Stimulated activated CD4-positive, alpha-beta T cell treated with anti-CD3 and anti-CD28 coated beads, Interleukin-4, amount 100 ng/mL, for 48 hours (primary cell): Measurements from ENCODE around the gene ERC2.

Experiments used
- DNase-seq, 2 donors: peaks; one replicate each; pipeline ENCODE4 v3.0.0-alpha.2; 2020; ENCODE audit warnings: low read depth in 2 of 2

The ERC2 gene

DNA sequence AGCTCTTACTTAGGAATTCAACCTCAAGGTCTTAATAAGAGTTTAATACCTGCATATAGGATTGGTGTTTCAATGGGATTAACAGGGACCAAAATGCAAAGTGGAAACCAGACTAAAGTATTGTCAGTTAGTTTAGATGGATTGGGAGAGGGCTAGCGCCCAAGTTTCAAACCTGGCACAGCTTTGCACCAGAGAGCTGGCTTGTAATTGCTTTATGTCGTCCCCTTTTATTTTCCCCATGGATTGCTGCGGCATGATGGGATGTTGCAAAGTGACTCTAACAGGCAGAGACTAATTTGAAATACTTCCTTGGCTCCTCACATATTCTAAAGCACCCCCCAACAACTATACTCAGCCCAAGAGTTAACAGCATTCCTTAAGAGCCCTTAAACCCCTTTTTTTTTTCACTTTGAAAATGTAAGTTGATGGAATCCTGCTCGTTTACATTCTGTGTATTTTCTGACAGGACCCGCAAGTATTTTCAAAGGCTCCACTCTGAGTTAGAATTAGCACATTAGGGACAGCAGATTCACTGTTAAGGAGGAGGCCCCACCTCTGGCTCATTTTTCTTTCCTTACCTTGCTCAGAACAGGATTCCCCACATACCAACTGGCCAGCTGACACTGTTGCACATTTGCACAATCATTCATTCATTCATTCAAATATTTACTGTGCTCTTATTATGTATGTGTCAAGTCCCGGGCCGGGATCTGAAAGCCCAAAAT, 214.2 kb downstream of the ERC2 start:
- DNase-seq, result no peak

DNA sequence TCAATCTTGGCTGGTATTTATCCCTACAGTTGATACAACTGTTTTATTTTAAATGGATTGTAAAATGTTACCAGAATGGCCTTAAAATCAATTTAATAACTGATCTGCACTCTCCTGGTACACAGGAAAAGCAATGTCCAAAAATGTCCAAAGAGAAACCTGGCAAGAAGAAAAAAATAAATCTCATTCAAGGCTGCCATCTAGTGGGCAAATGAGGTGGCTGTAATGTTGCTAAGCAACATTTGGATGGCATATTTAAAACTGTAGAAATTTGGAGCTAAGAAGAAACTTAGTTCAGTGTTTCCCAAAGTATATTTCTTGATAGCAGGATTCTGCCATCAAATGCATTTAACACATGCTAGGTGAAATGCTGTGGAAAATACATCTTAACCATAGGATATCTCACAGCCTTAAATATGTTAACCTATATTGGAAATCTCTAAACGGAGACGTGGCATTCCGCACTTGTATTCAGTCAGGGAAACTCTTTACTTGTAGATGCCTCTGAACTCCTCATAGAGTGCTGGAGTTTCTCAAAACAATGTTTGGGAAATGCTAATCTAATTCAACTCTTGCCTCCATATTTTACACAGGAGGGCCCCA, 216.8 kb downstream of the ERC2 start:
- DNase-seq, result peak in 1 of 2 donors; percentile 1

DNA sequence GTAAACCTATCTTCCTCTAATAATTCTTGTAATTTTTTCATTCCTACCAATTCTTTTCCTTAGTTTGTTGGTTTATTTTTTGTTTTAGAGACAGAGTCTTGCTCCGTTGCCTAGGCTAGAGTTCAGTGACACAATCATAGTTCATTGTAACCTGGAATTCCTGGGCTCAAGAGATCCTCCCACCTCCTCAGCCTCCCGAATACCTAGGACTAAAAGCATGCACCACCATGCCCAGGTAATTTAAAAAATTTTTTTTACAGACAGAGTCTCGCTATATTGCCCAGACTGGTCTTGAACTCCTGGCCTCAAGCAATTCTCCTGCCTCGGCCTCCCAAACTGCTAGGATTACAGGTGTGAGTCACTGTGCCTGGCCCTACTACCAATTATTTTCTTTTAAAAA, 220.2 kb downstream of the ERC2 start:
- no peak for DNase-seq

DNA sequence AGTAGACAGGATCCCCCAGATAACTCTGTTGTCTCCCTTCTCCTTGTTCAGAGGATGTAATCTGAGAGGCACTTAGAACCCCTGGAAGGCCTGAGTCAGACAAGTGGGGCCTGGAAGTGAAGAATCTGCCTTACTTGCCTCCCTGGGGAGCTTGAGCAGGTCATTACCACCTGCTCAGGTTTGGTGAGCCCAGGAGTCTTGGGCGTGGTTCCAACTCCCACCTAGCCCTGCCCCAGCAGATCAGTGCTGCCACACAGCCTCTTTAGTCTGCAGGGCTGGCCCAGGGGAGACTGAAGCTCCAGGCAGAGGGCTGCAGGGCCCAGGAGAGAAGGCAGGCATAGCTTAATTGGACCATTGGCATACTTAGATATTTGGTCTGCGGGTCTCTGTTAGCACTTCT, 230.0 kb downstream of the ERC2 start:
- DNase-seq, result no peak

DNA sequence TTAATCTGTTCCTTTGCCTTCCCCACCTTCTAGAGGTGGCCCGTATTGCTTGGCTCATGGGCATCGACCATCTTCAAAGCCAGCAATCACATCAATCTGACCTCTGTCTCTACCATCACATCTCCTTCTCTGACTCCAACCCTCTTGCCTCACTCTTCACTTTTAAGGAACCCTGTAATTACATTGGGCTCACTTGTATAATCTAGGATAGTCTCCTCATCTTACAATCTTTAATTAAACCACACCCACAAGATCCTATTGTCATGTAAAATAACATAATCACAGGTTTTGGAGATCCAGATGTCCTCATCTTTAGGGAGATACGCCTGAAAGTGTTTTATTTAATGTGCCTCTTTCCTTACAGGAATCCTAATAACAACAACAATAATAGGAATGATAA, 234.5 kb downstream of the ERC2 start:
- DNase-seq, result no peak

DNA sequence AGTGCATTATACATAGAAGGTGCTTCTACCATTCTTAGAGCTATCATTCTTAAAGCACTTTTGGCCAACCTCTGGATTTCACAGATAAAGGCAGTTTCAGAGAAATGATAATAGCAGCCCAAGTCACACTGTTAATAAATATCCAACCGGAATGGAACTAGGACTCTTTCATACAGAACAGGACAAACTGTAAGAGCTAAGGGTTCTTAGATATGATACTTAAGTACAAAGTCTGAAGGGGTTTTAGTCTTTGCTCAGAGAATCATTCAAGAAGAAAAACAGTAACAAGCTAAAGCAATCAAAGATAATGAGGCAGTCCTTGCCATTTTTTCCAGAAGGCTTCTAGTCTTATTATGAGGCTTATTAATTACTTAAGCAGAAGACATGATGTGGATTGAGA, 239.0 kb downstream of the ERC2 start:
- DNase-seq, result no peak

DNA sequence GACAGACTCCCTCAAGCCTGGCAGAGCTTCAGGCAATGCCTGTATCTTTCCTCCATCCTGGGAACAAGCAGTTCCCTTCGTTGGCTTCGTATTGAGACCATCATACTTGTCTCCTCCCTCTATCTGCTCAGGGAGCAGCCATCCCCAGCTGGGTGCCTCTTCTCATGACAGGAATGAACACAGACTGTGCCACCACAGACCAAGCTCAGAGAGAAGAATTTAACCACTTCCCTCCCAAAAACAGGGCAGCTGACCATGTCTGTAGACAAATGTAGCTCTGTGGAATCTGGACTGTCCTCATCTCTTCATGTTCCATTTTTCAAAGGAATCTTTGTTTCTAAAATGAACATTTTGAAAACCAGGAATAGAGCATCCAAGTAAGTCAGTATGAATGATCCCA, 245.4 kb downstream of the ERC2 start:
- DNase-seq, result no peak

DNA sequence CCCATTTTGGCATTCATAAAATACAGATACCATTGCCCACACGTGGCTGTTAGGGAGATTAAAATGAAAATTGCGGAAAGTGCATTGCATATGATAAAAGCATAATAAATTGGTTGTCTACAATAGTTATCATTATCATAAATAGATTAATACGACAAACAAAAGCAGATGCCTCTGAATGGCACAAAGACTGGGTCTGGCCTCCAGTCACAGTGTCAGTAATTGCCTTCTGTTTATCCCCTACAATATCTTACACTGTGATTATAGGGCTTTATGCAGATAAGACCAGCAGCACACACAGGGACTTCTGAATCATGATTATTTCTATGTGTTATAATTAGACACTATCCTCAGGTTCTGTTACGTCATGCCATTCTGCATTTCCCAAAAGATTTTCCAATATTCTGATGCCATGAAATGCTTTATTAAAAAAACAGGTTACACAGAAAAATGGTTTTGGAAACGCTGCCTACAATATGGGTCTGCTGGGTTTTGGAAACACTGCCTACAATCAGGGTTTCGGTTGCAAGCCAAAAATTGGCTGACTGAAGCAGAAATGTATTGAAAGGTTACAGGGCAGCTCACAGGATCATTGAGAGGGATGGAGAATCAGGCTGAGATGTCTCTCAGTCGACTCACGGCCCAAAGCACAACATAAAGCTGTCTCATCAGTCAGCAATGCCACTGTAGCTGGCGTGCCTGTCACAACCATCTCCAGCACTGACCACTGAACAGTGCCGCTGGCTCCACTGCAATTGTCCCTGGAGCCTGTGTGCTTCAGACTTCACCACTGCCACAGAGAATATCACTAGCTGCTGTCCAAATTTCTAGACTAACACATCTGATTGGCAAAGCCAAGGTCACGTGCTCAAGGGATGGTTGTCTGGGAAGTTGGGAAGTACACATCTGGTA, 248.1 kb downstream of the ERC2 start:
- DNase-seq, result no peak

DNA sequence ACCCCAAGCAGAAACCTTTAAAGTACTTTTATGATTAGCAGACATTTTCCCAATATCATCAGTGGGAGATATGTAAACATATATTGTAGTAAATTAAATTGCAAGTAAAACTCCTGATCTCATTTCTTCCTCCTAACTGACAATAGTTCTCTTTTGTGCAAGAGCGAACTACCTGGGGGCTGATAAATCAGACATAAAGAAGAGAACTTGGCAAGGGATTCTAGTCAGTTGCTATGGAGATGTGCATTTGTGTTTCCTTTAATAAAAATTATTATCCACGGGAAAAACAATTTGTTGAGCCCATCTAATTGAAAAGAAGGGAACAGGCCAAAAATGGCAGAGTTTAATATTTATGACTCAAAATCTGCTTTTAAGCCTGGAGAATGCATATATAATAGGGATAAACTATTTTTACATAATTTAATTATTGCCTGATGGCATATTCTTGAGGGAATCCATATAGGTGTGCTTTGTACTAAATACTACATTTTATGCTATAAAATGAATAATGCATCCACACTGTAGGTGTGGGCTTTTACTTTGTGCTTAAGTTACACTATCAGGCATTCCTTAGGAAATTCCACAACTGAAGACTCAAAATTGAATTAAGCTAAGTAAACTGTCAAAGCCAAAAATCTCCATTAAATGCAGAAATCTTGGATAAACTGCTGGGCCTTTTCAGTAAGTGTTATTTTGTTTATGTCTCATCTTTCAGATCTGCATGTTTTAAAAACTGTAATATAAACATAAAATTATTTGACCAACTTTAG, 258.1 kb downstream of the ERC2 start:
- no peak for DNase-seq

DNA sequence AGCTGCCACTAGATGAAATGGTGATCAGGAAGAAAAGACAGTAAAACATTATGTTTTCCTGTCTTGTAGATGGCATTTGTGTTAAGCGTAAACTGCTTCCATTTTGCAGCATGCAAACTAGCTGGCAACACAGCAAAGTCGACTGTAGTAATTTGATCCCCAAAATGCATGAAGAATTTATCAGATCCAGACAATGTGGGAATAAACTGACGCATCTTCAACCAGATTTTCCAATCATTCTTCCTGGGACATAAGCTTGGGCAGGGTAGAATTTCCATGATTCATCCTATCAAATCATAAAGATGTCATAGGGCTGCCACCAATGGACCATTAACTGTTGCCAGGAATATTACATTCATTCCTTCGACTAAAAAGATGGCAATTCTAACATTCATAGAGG, 260.3 kb downstream of the ERC2 start:
- no peak for DNase-seq

DNA sequence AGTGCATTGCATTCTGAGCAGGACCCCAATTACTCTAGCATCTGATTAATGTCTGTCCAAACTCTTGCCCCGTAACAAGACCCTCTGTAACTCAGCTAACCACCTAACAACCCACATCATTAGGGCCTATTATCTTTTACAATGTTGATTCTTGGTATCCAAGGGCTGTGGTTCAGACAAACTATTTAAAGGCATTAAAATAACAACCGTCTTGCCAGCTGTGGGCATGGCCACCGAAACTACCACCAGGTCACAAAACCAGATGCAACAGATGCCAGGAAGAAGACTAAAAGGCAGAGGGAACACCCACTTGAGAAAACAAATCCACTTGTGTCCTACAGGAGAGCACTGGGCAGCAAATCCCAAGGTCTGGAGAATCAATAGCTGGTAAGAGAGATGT, 262.9 kb downstream of the ERC2 start:
- no peak for DNase-seq

DNA sequence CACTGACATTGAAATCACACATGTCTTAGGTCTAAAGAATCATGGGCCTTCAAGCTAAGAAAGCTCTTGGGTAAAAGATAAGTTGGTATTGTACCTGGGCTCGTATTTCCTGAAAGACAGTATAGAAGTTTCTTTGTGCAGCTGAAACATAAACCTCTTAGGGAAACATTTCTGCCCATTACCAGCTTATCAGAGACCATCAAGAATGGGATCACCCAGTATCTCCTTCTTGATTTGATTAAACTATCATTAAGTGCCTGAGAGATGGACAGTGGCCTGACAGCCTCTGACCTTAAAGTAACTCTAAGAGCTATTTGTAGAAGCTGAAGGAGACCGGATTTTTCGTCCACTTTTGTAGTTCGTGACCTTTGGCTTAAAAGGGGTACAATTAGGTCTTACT, 265.3 kb downstream of the ERC2 start:
- DNase-seq, result no peak

DNA sequence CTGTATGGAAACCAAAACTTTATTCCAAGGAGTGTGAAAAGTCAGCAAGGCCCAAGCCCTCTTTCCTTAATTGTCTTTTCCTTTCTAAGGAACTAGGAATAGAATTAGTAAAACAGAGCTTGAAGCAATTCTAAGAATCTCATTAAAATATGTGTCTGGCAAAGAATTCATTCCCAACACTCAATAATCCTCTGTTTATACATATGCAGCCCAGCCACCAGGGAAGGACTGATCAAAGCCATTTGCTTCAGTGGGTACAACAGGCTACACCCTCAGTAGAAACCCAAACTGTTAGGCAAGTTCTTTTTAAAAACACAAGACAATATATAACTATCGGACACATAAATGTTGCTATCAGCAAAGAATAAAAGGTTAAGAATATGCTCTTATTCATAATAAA, 266.9 kb downstream of the ERC2 start:
- no peak for DNase-seq

DNA sequence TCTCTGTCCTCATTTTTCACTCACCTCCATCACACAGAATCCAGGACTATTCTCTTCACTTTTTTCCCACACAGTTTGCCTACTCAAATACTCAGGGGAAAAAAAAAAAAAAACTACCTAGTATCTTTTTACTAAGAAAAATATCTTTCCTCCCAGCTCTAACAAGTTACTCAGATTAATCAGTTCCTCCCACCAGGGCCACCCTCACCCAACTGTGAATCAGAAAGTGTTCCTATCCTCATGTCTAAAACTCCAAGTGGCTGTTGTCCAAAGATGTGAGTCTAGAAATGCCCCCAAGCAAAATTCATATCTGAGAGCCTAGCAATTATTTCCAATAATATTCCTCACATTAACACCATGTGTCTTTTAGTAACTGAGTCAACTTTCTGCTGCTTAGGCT, 268.0 kb downstream of the ERC2 start:
- DNase-seq, result no peak

DNA sequence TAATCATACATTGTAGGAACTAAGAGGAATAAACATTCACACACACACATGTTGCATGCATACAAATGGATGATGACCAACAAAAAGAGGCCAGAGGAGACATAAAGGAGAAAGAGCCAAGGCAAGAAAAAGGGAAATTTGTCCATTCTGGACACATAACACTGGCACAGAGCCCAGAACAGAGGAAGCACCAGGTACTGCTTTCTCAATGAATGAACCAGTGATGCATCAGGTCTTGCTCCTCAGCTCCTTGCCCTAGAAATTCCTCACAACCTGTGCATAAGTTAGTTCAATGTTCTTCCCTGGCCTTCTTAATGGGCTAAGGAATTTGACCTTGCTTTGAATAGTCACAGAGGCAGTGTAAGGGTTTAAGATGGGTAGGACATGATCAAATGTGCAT, 270.3 kb downstream of the ERC2 start:
- DNase-seq, result no peak

DNA sequence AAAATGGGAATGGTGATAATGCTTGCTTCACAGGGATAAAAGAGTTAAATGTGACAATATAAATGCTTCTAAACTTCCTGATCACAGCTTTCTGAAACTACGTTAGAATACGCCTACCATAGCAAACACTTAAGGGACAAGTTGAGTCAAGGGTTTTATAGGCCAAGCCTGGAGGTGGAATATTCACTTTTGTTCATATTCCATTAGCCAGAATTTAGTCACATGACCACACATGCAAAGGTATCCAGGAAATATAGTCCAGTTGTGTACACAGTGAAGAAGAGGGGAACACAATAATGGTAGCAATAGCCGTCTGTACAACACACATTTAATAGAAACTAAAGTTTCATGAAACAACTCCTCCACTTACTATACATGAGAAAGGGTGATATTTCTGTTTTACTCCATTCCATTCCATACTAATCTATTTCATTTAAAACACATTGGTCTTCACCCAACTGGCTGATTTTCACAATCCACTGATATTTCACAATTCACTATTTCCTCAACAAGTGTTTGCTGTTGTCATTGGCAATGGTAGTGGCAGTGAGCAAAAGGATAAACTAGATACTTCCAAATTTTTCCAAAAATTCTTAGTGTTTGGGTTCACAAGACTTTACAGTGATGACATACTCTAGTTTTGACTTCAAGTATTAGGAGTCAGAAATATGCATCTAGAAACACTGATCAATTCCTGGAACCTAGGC, 270.9 kb downstream of the ERC2 start:
- DNase-seq, result no peak

DNA sequence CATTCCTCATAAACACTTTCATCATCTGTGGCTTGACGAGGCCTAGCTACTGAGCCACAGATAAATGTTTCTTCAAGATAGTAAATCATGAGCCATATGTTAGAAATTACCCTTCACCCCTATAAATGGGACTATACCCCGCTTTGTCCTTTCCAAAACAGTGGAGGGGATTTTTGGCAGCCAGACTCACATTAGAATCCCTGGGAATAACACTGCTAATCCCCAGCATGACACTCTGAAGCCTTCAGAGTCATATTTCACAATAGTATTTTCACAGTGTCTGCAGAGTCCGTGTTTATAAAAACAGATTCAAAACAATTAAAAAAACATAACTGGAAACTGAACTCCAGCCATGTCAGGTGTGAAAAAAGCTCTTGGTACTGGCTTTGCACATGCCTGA, 271.6 kb downstream of the ERC2 start:
- no peak for DNase-seq

DNA sequence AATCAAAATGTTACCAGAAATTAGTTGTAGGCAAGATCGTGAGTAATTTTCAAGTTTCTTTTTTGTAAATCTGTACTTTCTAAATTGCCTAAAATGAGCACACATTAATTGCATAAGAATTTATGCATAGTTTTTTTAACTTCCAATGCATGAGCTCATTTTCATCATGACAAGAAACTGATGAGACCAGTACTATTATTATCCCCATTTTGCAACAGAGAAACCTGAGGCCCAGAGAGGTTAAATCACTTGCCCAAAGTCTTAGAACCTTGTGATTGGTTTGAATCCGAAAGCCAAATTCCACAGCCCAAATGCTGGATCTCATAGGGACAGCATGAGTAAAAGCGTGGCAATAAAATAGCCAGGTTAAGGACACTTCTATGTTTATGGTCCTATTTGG, 274.7 kb downstream of the ERC2 start:
- no peak for DNase-seq

DNA sequence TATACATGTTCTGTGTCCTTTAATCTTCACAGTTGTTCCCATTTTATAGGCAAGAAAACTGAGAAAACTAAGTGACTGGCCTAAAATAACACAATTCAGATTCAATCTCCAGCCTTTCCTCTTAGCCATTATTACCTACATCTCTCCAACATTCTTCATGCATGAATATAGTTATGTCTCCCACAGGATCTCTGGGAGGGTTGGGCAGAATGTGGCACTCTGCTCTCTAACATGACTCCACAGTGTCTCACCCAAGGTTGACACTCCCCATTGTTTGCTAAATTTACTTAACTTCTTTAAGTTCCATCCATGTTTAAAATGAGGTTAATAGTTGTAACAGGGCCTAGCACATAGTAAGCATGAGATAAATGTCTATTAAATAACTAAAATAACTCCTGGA, 276.3 kb downstream of the ERC2 start:
- no peak for DNase-seq

DNA sequence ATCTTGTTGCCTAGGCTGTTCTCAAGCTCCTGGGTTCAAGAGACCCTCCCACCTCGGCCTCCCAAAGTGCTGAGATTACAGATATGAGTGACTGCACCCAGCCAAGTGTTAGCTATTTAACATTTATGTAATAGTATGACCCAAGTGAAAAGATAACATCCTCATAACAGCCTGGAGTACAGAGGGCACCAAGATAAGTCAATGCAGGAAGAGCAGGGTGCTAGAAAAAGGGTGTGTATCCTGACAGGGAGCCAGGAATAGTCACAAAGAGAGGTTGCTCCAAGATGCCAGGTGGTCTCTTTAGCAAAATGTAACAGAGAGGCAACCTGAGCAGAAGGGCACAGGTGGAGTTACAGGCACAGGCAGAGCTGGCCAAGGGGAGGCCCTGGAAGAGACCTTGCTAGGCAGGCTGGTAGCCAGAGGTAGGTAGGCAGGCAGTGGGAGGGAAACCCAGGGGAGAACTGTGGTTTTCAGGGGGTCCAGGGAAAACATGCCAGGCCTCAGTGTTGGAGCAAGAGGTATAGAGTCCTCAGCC, 277.4 kb downstream of the ERC2 start:
- no peak for DNase-seq

DNA sequence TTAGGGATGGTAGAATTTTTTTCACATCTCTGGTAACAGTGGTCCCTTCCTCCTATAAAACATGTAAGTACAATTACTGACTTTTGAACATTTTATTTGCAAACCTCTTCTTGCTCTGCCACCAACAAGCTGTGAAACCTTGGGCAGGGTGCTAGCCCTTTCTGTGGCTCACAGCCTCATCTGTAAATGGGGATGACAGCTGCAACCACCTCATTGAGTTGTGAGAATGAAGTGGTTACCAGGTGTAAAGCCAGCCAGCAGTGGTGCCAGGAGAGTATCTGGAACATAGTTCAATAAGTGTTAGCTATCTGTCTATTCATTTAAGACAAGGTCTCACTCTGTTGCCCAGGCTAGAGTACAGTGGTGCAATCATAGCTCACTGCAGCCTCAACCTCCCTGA, 278.1 kb downstream of the ERC2 start:
- no peak for DNase-seq
